Kidney (tissue), 14 donors: ENCODE results near the gene CHD2. TPM values are rescaled to one million over a fixed set of nuclear protein-coding genes. Genes with fewer than 3 reads are reported as not detected.

ENCODE experiments used
- DNase-seq, 5 donors: peaks; one replicate each; pipeline ENCODE4 v3.0.0-alpha.2; 2013 to 2020
- FAIRE-seq: peaks from 2 replicates; lab custom pipeline; 2012; peaks lifted over from hg19 to GRCh38; lab: Jason Lieb, UNC
- H3K27ac ChIP-seq, 2 donors: one replicate each; pipeline ENCODE4 v1.7.0; 2013; ENCODE audit warnings: low read depth in 2 of 2, low read length in 2 of 2, inconsistent platforms in 1 of 2
- H3K27me3 ChIP-seq: one replicate; pipeline ENCODE4 v1.7.1; 2013; ENCODE audit warnings: low read length, inconsistent platforms; ENCODE audit not compliant: control insufficient read depth, insufficient read depth
- H3K36me3 ChIP-seq, 3 donors: one replicate each; pipeline versions ENCODE4 v1.7.0 to v1.7.1; 2013; ENCODE audit warnings: low read length in 3 of 3, control low read depth in 1 of 3, inconsistent platforms in 1 of 3; ENCODE audit not compliant: insufficient read depth in 3 of 3, control insufficient read depth in 2 of 3
- H3K4me1 ChIP-seq, 3 donors: one replicate each; pipeline versions ENCODE4 v1.7.0 to v1.7.1; 2013; ENCODE audit warnings: low read length in 3 of 3, inconsistent platforms in 1 of 3, low read depth in 1 of 3; ENCODE audit not compliant: control insufficient read depth in 2 of 3, insufficient read depth in 2 of 3
- H3K4me3 ChIP-seq, 3 donors: one replicate each; pipeline versions ENCODE4 v1.7.0 to v1.8.1; 2013; ENCODE audit warnings: low read length in 3 of 3, control low read depth in 1 of 3, inconsistent platforms in 1 of 3
- H3K9ac ChIP-seq, 3 donors: one replicate each; pipeline versions ENCODE4 v1.7.0 to v1.7.1; 2013; ENCODE audit warnings: low read length in 3 of 3, control low read depth in 1 of 3, inconsistent platforms in 1 of 3
- H3K9me3 ChIP-seq, 3 donors: one replicate each; pipeline versions ENCODE4 v1.7.0 to v1.7.1; 2013; ENCODE audit warnings: low read length in 3 of 3, control low read depth in 1 of 3, inconsistent platforms in 1 of 3; ENCODE audit not compliant: control insufficient read depth in 2 of 3, insufficient read depth in 1 of 3
- intact Hi-C: fragments of 100-400 bp; cut with DNase I; formaldehyde crosslinking; loops from one replicate; pipeline ENCODE4 v1.11.1; 2022
- polyA plus RNA-seq: library from polyadenylated mRNA; stranded (reverse); fragments of 350-450 nt; fragmentation: Illumina TruSeq; extraction: RNeasy Lipid Tissue Mini Kit (QIAGEN cat#74804); gene quantifications from one replicate; pipeline ENCODE4 v1.2.3, GENCODE V29; 2014; ENCODE audit warnings: low read depth, low replicate concordance; ENCODE audit not compliant: insufficient read depth
- total RNA-seq: library from RNA; stranded (reverse); fragmentation: NEBNext Ultra II Directional; extraction: Animal tissue kit (Norgen Biotek cat#: 25700); gene quantifications from one replicate; pipeline ENCODE4 v1.2.1, GENCODE V29; 2021
- TF ChIP-seq, protein P1 (sequence below): IDR thresholded peaks from 3 replicates; pipeline ENCODE4 v1.5.1; 2012; ENCODE audit warnings: mild to moderate bottlenecking, moderate library complexity, borderline replicate concordance; ENCODE audit not compliant: insufficient read depth; ENCODE audit errors: extremely low read depth
- donor health status: control.
- donor health status: control.
- donor health status: control.
- donor health status: control.
- donor health status: control.
- donor health status: DM: yes; HTN: yes; CAD: no.
- donor health status: Normal renal cell carcinoma (clear cell type).

Gene CHD2
- total and polyA plus RNA-seq, 2 donors from 2014 or later = 22.5 to 137 TPM

DNA sequence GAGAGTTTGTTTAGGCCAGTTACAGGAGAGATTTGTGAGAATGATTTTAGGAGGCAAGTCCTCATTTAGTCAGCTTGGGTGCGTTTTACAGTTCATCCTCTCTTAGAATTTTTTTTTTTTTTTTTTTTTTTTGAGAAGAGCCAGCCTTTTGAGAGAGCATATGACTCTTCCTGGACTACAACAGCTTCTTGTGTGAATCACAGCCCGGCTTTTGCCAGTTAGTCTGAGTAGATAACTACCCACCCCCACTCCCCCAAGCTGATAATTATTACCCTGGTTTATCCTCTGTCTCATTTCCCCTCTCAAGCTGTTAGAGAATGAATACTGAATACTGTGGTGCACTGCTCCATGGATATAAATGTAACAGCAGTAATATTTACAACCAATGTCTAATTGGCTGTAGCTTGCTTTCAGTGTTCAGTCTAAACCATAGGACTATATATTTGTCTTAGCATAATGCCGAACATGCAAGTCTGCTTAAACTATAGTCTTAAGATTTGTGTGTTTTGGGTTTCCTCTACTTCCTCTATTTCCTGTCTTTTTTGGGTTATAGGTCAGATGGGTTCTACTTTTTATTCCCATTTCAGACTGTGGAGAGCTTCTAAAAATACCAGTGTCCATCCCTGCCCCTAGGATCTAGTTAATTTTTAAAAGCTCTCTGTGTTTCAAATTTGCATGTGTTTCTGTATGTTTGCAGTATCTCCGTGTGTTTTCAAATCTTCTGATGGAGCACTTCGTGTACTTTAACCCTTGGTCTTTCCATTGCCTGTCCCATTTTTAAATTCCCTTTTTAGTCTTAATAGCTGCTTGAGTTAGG is 8.0 kb downstream of the CHD2 start:
- DNase-seq (peak in 2 of 5 donors; percentile 52 to 79), FAIRE-seq (no peak)
- no peaks in the 10 kb centered on the region for H3K9me3 ChIP-seq
- peaks cover 33 to 51% (median 48%) of the 10 kb centered on the region in 3 donors for H3K4me1 ChIP-seq
- H3K36me3 ChIP-seq = peaks cover 0 to 5% (median 4%) of the 10 kb centered on the region in 3 donors
- H3K9ac ChIP-seq = peak overlapping the region; percentile 24 to 87 (median 67)
- peak overlapping the region; percentile 84 to 94 for H3K27ac ChIP-seq
- intact Hi-C loops = no loop called here
- TF ChIP-seq, protein P1, sequence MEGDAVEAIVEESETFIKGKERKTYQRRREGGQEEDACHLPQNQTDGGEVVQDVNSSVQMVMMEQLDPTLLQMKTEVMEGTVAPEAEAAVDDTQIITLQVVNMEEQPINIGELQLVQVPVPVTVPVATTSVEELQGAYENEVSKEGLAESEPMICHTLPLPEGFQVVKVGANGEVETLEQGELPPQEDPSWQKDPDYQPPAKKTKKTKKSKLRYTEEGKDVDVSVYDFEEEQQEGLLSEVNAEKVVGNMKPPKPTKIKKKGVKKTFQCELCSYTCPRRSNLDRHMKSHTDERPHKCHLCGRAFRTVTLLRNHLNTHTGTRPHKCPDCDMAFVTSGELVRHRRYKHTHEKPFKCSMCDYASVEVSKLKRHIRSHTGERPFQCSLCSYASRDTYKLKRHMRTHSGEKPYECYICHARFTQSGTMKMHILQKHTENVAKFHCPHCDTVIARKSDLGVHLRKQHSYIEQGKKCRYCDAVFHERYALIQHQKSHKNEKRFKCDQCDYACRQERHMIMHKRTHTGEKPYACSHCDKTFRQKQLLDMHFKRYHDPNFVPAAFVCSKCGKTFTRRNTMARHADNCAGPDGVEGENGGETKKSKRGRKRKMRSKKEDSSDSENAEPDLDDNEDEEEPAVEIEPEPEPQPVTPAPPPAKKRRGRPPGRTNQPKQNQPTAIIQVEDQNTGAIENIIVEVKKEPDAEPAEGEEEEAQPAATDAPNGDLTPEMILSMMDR = no peak
- no peaks in the 10 kb centered on the region for H3K27me3 ChIP-seq
- peak overlapping the region; percentile 7 to 63 (median 46) for H3K4me3 ChIP-seq

DNA sequence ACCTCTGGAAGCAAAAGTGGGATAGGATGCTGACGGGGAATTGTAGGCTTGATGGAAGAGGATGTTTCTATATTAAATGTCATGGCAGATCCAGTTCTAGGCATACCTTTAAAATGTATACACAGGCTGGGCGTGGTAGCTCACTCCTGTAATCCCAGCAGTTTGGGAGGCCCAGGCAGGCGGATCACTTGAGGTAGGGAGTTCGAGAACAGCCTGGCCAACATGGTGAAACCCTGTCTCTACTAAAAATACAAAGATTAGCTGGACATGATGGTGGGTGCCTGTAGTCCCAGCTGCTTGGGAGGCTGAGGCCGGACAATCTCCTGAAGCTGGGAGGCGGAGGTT is 8.6 kb downstream of the CHD2 start:
- peak overlapping the region in 2 of 3 donors; percentile 46 to 63 for H3K4me3 ChIP-seq
- TF ChIP-seq, protein P1 = no peak
- DNase-seq (no peak), FAIRE-seq (no peak)
- peak overlapping the region in 1 of 3 donors; percentile 87 for H3K9ac ChIP-seq
- intact Hi-C loops = no loop called here
- H3K27ac ChIP-seq = peak overlapping the region; percentile 84 to 94
- peaks cover 0 to 4% (median 3%) of the 10 kb centered on the region in 3 donors for H3K36me3 ChIP-seq
- peaks cover 33 to 52% (median 51%) of the 10 kb centered on the region in 3 donors for H3K4me1 ChIP-seq
- H3K27me3 ChIP-seq = no peaks in the 10 kb centered on the region
- no peaks in the 10 kb centered on the region for H3K9me3 ChIP-seq

GRCh38 chr15:92909136-92909781 is 9.1 kb downstream of the CHD2 start:
- peaks cover 34 to 56% (median 56%) of the 10 kb centered on the region in 3 donors for H3K4me1 ChIP-seq
- H3K27ac ChIP-seq = peak overlapping the region; percentile 84 to 94
- H3K4me3 ChIP-seq = peak overlapping the region in 2 of 3 donors; percentile 23 to 46
- H3K27me3 ChIP-seq = no peaks in the 10 kb centered on the region
- H3K36me3 ChIP-seq = peaks cover 0 to 4% (median 3%) of the 10 kb centered on the region in 3 donors
- peak in 2 of 5 donors; percentile 68 to 79 for DNase-seq
- TF ChIP-seq, protein P1 = no peak
- no peaks in the 10 kb centered on the region for H3K9me3 ChIP-seq
- intact Hi-C loops = no loop called here
- FAIRE-seq = no peak
- peak overlapping the region in 2 of 3 donors; percentile 11 to 87 for H3K9ac ChIP-seq
